Thymus (tissue), 11 donors: ENCODE measurements around the gene TYR. TPM values are rescaled to one million over a fixed set of nuclear protein-coding genes. Genes with fewer than 3 reads are reported as not detected.

Source experiments
- DNase-seq, 9 donors: peaks; one replicate each; pipeline ENCODE4 v3.0.0-alpha.2; 2013; ENCODE audit warnings: low spot score in 9 of 9, low read depth in 6 of 9, missing footprints in 1 of 9
- H3K27ac ChIP-seq, 2 donors: one replicate each; pipeline ENCODE4 v1.5.1; 2013; ENCODE audit warnings: control low read depth in 1 of 2, low read depth in 1 of 2, low read length in 1 of 2, mild to moderate bottlenecking in 1 of 2, moderate library complexity in 1 of 2
- H3K27me3 ChIP-seq, 2 donors: one replicate each; pipeline ENCODE4 v1.5.1; 2013; ENCODE audit warnings: low read length in 1 of 2; ENCODE audit not compliant: control insufficient read depth in 2 of 2, insufficient read depth in 1 of 2
- H3K36me3 ChIP-seq, 2 donors: one replicate each; pipeline ENCODE4 v1.5.1; 2013; ENCODE audit warnings: low read length in 1 of 2, mild to moderate bottlenecking in 1 of 2, moderate library complexity in 1 of 2; ENCODE audit not compliant: control insufficient read depth in 2 of 2, insufficient read depth in 2 of 2
- H3K4me1 ChIP-seq, 2 donors: one replicate each; pipeline ENCODE4 v1.5.1; 2013; ENCODE audit warnings: low read length in 2 of 2; ENCODE audit not compliant: control insufficient read depth in 2 of 2, insufficient read depth in 2 of 2
- H3K4me3 ChIP-seq, 2 donors: one replicate each; pipeline ENCODE4 v1.5.1; 2013; ENCODE audit warnings: low read length in 2 of 2, control low read depth in 1 of 2, mild to moderate bottlenecking in 1 of 2
- H3K9me3 ChIP-seq, 2 donors: one replicate each; pipeline ENCODE4 v1.5.1; 2013; ENCODE audit warnings: low read length in 1 of 2, mild to moderate bottlenecking in 1 of 2; ENCODE audit not compliant: control insufficient read depth in 2 of 2, insufficient read depth in 1 of 2
- WGBS: extraction: QIAGEN DNeasy Blood & Tissue Kit; methylation state at CpG from one replicate; pipeline ENCODE4 v1.1.7; 2013; 5-methylcytosine and 5-hydroxymethylcytosine counted together
- polyA plus RNA-seq: library from polyadenylated mRNA; stranded (reverse); fragments of 200-250 nt; gene quantifications from one replicate; pipeline ENCODE4 v1.2.3, GENCODE V29; 2013
- total RNA-seq: library from RNA; stranded (reverse); fragments of 120-200 nt; gene quantifications from one replicate; pipeline ENCODE4 v1.2.4, GENCODE V29; 2013
- donor health status: healthy.

Gene TYR
- total and polyA plus RNA-seq, 2 donors: 0.02 TPM; not detected in 1

DNA sequence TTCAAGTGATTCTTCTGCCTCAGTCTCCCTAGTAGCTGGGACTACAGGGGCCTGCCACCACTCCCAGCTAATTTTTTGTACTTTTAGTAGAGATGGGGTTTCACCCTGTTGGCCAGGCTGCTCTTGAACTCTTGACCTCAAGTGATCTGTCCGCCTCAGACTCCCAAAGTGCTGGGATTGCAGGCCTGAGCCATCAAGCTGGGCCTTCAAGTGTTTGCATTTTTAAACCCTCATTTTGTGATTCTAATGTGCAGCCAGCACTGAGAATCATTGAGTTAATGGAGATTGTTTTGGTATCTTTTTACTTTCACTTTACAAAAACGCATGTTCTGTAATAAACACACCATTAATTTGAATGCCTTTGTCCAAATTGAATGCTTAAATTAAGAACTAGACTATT lies 3.4 kb downstream of the TYR start:
- no peak for DNase-seq
- Histone ChIP-seq H3K9me3 (no peaks in the 10 kb centered on the region), H3K4me3 (no peak overlapping the region), H3K36me3 (no peaks in the 10 kb centered on the region), H3K4me1 (no peaks in the 10 kb centered on the region), H3K27ac (no peak overlapping the region), H3K27me3 (no peaks in the 10 kb centered on the region)
- WGBS: 82% methylated on average over 2 of the region's 2 CpGs

DNA sequence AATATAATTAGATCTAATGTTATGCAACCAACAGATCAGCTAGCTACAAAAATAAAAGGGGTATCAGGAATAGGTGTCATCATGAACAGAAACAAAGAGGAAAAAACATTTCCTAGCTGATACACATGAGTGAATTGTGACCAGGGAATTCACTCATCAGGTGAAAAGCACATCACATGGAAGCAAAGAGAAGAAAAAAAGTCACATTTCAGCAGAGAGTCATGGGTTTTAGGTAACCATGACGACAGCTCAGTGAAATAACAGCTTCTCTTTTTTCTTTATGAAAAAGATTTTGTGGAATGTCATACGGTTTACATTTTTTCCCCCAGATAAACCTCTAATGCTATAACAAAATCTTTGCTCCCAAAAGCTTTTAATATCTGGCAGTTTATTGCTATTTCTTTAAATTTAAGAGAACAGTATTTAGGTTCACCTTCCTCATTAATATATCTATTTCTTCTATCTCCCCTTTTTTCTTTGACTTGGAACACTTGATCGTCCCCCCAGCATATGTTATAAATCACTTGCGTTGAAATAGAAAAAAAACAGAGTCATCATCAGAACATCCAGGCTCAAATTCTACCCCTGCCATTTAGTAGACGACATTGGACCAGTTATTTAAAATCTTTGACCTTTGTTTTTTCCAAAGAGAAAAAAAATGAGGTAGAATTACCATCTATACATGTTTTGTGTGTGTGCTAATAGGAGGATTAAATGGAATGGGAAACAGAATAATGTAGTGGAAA lies 5.3 kb downstream of the TYR start:
- 77% methylated on average over 5 of the region's 5 CpGs for WGBS
- no peak overlapping the region for H3K27ac ChIP-seq
- no peak for DNase-seq
- no peaks in the 10 kb centered on the region for H3K4me1 ChIP-seq
- H3K36me3 ChIP-seq: no peaks in the 10 kb centered on the region
- no peak overlapping the region for H3K4me3 ChIP-seq
- no peaks in the 10 kb centered on the region for H3K9me3 ChIP-seq
- no peaks in the 10 kb centered on the region for H3K27me3 ChIP-seq

DNA sequence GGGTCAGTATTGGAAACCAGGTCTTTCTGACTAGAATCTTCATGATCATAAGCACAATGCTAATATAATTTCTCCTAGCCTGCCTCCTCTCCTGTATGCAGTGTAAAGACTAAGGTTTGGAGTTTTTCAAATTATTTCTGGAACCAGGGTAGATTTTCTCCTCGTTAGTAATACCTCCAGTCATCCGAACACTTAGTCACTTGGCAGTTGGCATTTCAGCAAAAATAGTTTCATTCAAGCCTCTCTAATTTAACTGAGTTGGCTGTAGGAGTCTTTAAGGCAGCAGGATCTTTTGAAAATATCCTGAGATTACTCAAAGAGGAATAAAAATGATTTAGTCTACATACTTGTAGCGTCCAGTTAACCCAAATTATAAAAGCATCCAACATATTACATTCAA lies 6.3 kb downstream of the TYR start:
- Histone ChIP-seq H3K36me3 (no peaks in the 10 kb centered on the region), H3K4me1 (no peaks in the 10 kb centered on the region), H3K27me3 (no peaks in the 10 kb centered on the region), H3K9me3 (no peaks in the 10 kb centered on the region), H3K4me3 (no peak overlapping the region), H3K27ac (no peak overlapping the region)
- 88% methylated on average over 3 of the region's 3 CpGs for WGBS
- no peak for DNase-seq

GRCh38 chr11:89189776-89190175 lies 12.1 kb downstream of the TYR start:
- H3K9me3 ChIP-seq: no peaks in the 10 kb centered on the region
- no peak overlapping the region for H3K27ac ChIP-seq
- H3K4me3 ChIP-seq: no peak overlapping the region
- DNase-seq: no peak
- no peaks in the 10 kb centered on the region for H3K36me3 ChIP-seq
- no peaks in the 10 kb centered on the region for H3K27me3 ChIP-seq
- no peaks in the 10 kb centered on the region for H3K4me1 ChIP-seq
- WGBS: 87% methylated on average over 2 of the region's 2 CpGs

- Histone ChIP-seq H3K27me3 (no peaks in the 10 kb centered on the region), H3K4me3 (no peak overlapping the region), H3K4me1 (no peaks in the 10 kb centered on the region), H3K36me3 (no peaks in the 10 kb centered on the region), H3K9me3 (no peaks in the 10 kb centered on the region), H3K27ac (no peak overlapping the region)
- DNase-seq: no peak
- WGBS: 83% methylated on average over 1 of the region's 1 CpG
Measured at GRCh38 chr11:89201138-89201537, 23.5 kb downstream of the TYR start.

DNA sequence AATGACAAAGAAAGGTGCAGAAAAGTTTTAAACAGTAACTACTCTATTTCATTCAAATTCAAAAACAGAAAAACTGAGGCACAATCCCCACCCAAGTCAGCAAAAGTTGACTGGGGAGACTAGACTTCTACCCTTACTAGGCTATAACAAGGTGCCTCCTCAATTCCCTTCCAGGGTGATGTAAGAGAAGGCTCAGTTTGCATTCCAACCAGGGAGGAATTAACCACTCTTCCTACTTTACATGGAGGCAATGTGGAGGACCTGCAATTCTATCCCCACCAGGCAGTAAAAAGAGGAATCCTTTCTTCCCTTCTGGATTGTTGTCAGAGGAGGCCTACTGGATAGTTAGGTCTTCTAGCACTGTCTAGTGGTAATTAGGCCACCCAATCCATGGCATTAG lies 26.1 kb downstream of the TYR start:
- Histone ChIP-seq H3K4me3 (no peak overlapping the region), H3K9me3 (no peaks in the 10 kb centered on the region), H3K4me1 (no peaks in the 10 kb centered on the region), H3K27ac (no peak overlapping the region), H3K27me3 (no peaks in the 10 kb centered on the region), H3K36me3 (no peaks in the 10 kb centered on the region)
- no peak for DNase-seq

DNA sequence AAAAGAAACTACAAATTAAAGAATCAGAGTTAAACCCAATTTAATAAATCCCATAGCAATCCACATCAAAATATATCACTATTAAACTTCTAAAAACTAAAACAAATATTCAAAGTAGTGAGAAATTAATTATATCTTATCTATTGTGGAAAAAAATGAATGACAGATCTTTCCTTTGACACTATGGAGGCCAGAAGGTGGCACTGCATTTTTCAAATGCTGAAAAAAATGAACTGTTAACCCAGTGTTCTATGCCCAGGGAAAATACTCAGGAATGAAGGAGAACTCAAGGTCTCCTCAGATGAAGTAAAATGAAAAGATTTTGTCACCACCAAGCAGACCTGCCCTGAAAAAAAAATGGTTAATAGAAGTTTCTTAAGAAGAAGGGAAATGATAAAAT lies 27.7 kb downstream of the TYR start:
- no peaks in the 10 kb centered on the region for H3K27me3 ChIP-seq
- no peaks in the 10 kb centered on the region for H3K36me3 ChIP-seq
- no peak for DNase-seq
- H3K4me1 ChIP-seq: no peaks in the 10 kb centered on the region
- no peak overlapping the region for H3K27ac ChIP-seq
- H3K4me3 ChIP-seq: no peak overlapping the region
- H3K9me3 ChIP-seq: peaks cover 0 to 6% of the 10 kb centered on the region in 2 donors

GRCh38 chr11:89220684-89221339 lies 43.1 kb downstream of the TYR start:
- no peak for DNase-seq
- H3K4me3 ChIP-seq: no peak overlapping the region
- H3K27me3 ChIP-seq: no peaks in the 10 kb centered on the region
- H3K9me3 ChIP-seq: no peaks in the 10 kb centered on the region
- WGBS: 79% methylated on average over 8 of the region's 8 CpGs
- no peaks in the 10 kb centered on the region for H3K36me3 ChIP-seq
- H3K4me1 ChIP-seq: no peaks in the 10 kb centered on the region
- no peak overlapping the region for H3K27ac ChIP-seq

- Histone ChIP-seq H3K9me3 (no peaks in the 10 kb centered on the region), H3K27ac (no peak overlapping the region), H3K4me1 (no peaks in the 10 kb centered on the region), H3K4me3 (no peak overlapping the region), H3K27me3 (no peaks in the 10 kb centered on the region), H3K36me3 (no peaks in the 10 kb centered on the region)
- no peak for DNase-seq
- 62% methylated on average over 1 of the region's 1 CpG for WGBS
Measured at GRCh38 chr11:89235083-89235482, 57.4 kb downstream of the TYR start.
